ENCODE results near the gene PRR20G. TPM values are rescaled to one million over a fixed set of nuclear protein-coding genes. Genes with fewer than 3 reads are reported as not detected.
A peak's percentile ranks its signal among the peaks of the same experiment; 100 is the strongest.
"Not testable (repeated sequence)": the region's sequence is repeated elsewhere in the genome, so short reads cannot be mapped to it uniquely, and the experiment has no call there.

Gene PRR20G
- total RNA-seq, 1 experiment from 2014 or later: not detected

DNA sequence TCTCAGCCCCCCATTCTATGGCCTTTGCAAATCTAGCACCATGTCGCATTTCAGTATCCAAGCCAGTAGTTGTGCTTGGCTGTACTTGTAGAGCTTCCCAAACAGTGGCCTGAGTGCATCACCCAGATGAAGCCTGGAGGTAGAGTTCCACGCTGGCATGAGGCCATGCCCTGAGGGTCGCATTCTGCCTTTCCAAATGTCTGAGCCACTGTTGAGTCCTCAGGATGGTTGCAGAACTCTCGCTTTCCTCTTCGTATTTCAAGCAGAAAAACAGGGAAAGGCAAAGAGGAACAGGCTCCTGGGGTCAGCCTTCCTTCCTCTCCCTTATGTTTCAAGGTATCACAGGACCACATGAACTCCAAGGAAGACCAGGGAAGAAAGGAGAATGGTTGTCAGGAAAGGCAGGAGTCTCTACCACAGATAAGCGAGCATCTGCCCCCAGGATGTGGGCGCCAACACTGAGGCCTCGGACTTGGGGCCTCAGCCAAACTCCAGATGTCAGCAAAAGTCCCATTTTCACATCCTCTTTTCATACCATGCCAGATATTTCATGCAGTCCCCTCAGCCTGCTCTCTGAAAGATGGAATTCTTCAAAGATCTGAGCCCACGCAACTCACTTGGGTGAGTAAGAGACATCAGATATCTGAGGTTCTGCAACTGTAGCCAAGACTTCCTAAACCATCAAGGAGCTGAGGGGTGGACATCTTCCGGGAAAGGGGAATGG is 19.4 kb upstream of the PRR20G start:
- no peaks in the 10 kb centered on the region for H3K36me3 ChIP-seq
- DNase-seq: no peak
- peaks cover 33% of the 10 kb centered on the region for H3K27me3 ChIP-seq
- no peaks in the 10 kb centered on the region for H3K9me3 ChIP-seq
- H3K4me3 ChIP-seq: no peak overlapping the region

GRCh38 chr3:127306361-127307111 is 18.7 kb upstream of the PRR20G start:
- no peak overlapping the region for H3K4me3 ChIP-seq
- H3K9me3 ChIP-seq: no peaks in the 10 kb centered on the region
- peaks cover 30% of the 10 kb centered on the region for H3K27me3 ChIP-seq
- H3K36me3 ChIP-seq: no peaks in the 10 kb centered on the region
- no peak for DNase-seq

DNA sequence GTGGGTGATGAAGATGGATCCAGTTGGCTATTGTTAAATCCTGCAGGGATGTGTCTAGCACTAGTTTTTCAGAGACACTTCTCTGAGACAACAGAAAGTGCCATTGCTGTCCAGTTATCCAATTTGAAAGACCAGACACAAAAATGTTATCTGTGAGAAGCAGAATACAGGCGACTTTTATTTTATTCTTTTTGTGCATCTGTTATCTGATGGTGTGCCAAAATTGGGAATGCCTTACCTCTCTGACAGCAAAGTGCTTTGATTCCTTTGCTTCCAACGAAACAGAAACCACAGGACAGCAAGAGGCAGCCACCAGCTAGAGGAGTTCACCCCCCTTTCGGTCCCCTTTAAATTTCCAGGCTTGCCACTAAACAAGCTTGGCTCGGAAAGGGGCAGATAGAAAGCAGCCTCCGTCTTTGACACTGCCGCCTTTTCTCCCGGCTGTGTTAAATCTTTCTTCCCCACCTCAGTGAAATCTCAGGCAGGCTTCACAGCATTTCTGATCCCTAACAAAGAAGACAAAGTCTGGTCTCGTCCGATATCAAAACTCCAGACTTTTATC is 17.7 kb upstream of the PRR20G start:
- Histone ChIP-seq H3K9me3 (no peaks in the 10 kb centered on the region), H3K4me3 (no peak overlapping the region), H3K27me3 (peaks cover 27% of the 10 kb centered on the region), H3K36me3 (no peaks in the 10 kb centered on the region)
- no peak for DNase-seq

DNA sequence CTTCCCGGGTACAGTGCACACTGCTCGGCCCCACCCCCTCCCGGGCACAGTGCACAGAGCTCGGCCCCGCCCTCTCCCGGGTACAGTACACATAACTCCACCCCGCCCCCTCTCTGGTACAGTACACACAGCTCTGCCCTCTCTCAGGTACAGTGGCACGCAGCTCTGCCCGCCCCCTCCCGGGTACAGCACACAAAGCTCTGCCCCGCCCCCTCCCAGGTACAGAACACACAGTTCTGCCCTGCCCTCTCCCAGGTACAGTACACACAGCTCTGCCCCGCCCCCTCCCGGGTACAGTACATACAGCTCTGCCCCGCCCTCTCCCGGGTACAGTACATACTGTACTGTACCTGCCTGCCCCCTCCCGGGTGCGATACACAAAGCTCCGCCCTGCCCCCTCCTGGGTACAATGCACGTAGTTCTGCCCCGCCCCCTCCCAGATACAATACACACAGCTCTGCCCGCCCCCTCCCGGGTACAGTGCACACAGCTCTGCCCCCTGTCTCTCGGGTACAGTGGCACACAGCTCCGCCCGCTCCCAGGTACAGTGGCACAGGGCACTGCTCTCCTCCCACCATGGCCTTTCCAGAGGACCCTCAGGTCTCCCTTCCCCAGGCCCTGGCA is 16.4 kb upstream of the PRR20G start:
- Histone ChIP-seq H3K4me3 (no peak overlapping the region), H3K36me3 (no peaks in the 10 kb centered on the region), H3K9me3 (no peaks in the 10 kb centered on the region), H3K27me3 (peaks cover 27% of the 10 kb centered on the region)
- peak; percentile 9 for DNase-seq

DNA sequence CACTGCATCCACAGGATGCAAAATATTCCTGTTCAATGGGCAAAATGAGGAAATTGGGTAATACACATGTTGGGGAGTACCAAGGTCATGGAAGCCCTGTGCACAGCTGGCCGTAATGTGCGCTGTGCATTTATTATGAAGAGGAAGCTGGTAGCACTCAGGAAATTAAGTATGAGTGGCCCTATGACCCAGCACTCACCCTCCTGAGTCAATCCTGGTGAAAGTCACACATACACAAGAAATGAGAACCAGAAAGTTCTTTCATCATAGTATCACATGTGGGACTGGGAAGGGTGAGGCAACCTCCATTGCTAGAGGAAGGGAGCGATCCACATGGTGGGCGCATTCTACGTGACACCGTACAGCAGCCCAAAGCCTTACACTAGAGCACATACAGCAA is 11.4 kb upstream of the PRR20G start:
- no peak for DNase-seq
- Histone ChIP-seq H3K36me3 (no peaks in the 10 kb centered on the region), H3K27me3 (peaks cover 23% of the 10 kb centered on the region), H3K4me3 (no peak overlapping the region), H3K9me3 (no peaks in the 10 kb centered on the region)

- Histone ChIP-seq H3K27me3 (peaks cover 12% of the 10 kb centered on the region), H3K9me3 (no peaks in the 10 kb centered on the region), H3K36me3 (no peaks in the 10 kb centered on the region), H3K4me3 (no peak overlapping the region)
- no peak for DNase-seq
Measured at GRCh38 chr3:127296959-127297358, 9.1 kb upstream of the PRR20G start.

GRCh38 chr3:127296166-127296565 is 8.3 kb upstream of the PRR20G start:
- Histone ChIP-seq H3K36me3 (no peaks in the 10 kb centered on the region), H3K27me3 (peaks cover 8% of the 10 kb centered on the region), H3K4me3 (no peak overlapping the region), H3K9me3 (no peaks in the 10 kb centered on the region)
- no peak for DNase-seq

- not testable (repeated sequence) for H3K36me3 ChIP-seq, H3K9me3 ChIP-seq, DNase-seq, H3K27me3 ChIP-seq, H3K4me3 ChIP-seq
Measured at GRCh38 chr3:127293650-127294049, 5.8 kb upstream of the PRR20G start.

DNA sequence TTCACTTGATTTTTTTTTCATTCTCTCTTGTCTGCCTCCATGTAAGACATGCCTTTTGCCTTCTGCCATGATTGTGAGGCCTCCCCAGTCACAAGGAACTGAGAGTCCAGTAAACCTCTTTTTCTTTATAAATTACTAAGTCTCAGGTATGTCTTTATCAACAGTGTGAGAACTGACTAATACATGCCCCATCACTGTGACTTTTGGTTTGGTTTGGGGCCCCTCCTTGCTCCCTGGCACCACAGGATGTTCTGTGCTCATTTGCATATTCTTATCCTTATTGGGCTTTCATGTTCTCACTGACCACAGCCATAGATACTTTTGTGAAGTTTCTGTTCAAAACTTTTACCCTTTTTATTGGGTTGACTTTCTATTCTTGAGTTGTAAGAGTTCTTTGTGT is 3.8 kb upstream of the PRR20G start:
- DNase-seq: no peak
- Histone ChIP-seq H3K36me3 (no peaks in the 10 kb centered on the region), H3K9me3 (no peaks in the 10 kb centered on the region), H3K27me3 (peaks cover 5% of the 10 kb centered on the region; the same call in 1 of the 2 replicates), H3K4me3 (no peak overlapping the region)

GRCh38 chr3:127291114-127291513 is 3.3 kb upstream of the PRR20G start:
- no peaks in the 10 kb centered on the region for H3K36me3 ChIP-seq
- H3K9me3 ChIP-seq: no peaks in the 10 kb centered on the region
- DNase-seq: no peak
- H3K4me3 ChIP-seq: no peak overlapping the region
- H3K27me3 ChIP-seq: peaks cover 5% of the 10 kb centered on the region; the same call in 1 of the 2 replicates

DNA sequence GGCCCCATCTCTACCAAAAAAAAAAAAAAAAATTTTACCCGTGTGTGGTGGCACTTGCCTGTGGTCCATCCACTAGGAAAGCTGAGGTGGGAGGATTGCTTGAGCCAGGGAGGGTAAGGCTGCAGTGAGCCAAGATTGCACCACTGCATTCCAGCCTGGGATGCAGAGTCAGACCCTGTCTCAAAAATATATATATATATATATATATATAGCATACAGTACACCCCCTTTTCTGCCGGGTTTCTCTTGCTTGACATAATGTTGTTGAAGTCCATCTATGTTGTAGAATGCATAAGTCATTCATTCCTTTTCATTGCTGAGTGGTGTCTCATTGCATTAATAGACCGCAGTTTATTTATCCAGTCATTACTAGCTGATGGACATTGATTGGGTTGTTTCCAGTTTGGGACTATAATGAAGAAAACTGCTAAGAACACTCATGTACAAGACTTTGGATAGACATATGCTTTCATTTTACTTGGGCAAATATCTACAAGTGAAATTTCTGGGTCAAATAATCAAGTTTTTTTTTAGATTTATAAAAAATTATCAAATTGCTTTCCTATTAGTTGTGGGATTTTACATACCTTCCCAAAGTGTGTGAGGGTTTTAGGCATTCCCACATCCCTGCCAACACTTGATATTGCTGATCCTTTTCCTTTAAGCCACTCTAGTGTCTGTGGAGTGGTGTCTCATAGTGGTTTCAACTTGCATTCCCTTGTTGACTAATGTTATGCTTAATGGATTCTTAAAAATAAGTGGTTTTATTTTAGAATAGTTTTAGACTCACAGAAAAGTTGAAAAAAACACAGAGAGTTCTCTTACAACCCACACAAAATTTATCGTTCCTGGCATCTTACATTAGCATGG is 2.1 kb upstream of the PRR20G start:
- DNase-seq: no peak

DNA sequence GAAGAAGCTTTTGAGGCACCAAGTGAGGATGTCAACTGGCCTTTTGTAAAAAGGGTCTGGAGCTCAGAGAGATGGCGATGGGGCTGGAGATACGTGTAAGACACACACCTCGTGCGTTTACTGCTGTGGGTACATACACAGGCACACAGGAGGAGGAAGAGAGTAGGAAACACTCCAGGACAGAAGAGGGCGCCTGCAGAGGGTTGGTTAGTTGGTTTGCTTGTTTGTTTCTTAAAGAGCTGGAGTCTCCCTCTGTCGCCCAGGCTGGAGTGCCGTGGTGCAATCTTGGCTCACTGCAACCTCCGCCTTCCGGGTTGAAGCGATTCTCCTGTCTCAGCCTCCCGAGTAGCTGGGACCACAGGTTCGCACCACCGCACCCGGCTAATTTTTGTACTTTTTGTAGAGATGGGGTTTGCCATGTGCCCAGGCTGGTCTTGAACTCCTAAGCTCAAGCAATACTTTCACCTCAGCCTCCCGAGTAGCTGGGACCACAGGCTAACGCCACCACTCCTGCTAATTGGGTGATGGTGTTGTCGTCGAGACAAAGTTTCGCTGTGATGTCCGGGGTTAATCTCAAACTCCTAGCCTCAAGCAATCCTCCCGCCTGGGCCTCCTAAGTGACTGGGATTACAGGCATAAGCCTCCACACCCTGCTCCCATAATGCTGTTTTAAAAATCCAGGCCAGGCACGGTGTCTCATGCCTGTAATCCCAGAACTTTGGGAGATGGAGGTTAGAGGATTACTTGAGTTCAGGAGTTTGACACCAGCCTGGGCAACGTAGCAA is 1.3 kb upstream of the PRR20G start:
- Histone ChIP-seq H3K36me3 (no peaks in the 10 kb centered on the region), H3K4me3 (no peak overlapping the region), H3K9me3 (no peaks in the 10 kb centered on the region), H3K27me3 (0 out of 2 replicates have a peak, but pooled peaks cover 2% of the 10 kb centered on the region)
- DNase-seq: no peak

More for the DNA sequence above, 2.1 kb upstream of the PRR20G start:
- no peaks in the 10 kb centered on the region for H3K9me3 ChIP-seq
- no peaks in the 10 kb centered on the region for H3K36me3 ChIP-seq
- H3K4me3 ChIP-seq: no peak overlapping the region
- H3K27me3 ChIP-seq: peaks cover 5% of the 10 kb centered on the region; the same call in 1 of the 2 replicates

DNA sequence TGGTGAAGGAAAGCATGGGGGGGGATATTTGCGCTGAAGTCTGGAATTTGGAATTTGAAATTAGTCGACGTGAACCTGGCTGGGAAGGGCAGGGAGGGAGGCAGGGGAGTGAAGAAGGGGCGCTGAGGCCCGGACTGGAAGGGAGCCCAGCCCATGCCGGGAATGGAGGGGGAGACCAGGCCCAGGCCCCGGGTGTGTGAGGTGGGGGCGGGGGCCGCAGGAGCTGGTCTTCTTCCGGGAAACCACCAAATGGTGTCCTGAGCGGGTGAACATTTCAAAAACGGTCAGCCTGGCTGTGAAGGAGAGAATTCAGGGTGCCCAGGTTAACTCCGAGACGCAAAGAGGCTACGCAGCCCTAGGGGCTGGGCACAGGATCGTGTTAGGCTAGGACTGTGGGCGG is 497 bp upstream of the PRR20G start:
- no peak for DNase-seq
- Histone ChIP-seq H3K27me3 (no peaks in the 10 kb centered on the region), H3K4me3 (no peak overlapping the region), H3K9me3 (no peaks in the 10 kb centered on the region), H3K36me3 (no peaks in the 10 kb centered on the region)

DNA sequence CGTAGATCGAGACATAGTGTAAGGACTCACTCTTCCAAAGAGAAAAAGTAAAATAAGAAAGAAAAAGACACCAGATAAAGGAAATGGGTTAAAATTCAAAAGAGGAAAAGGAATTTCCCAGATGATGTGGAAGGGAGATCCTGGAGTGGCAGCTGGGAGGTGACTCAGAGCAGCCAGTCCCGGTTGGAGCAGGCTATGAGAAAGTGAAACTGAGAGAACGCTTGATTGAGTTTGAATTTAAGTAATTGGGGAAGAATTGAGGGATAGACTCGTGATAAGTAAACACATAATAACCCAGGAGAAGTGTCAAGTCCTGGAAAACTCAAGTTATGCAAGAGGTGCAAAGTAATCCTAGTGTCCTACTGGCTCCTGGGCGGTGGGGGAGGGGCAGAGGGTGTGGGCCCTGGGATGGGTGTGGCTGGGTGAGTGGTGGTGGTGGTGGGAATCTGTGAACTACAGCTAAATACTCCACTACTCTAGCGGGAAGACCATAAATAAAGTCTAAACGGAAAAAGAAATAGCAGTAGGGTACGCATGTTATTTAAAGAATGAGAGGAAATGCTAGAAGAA is 1.2 kb downstream of the PRR20G start:
- Histone ChIP-seq H3K9me3 (no peaks in the 10 kb centered on the region), H3K36me3 (no peaks in the 10 kb centered on the region), H3K4me3 (0 out of 2 replicates have a peak overlapping the region, but pooled peaks have one; percentile 6), H3K27me3 (no peaks in the 10 kb centered on the region)
- peak; percentile 60 for DNase-seq

GRCh38 chr3:127284258-127284657 is 3.6 kb downstream of the PRR20G start:
- no peaks in the 10 kb centered on the region for H3K27me3 ChIP-seq
- no peaks in the 10 kb centered on the region for H3K9me3 ChIP-seq
- H3K36me3 ChIP-seq: no peaks in the 10 kb centered on the region
- H3K4me3 ChIP-seq: no peak overlapping the region
- DNase-seq: no peak
